Measurements from ENCODE around the gene RBM5. TPM values are rescaled to one million over a fixed set of nuclear protein-coding genes. Genes with fewer than 3 reads are reported as not detected.
A peak's percentile ranks its signal among the peaks of the same experiment; 100 is the strongest.

The RBM5 gene
- total RNA-seq, 4 donors from 2014 or later: 229 to 286 (median 260) TPM

DNA sequence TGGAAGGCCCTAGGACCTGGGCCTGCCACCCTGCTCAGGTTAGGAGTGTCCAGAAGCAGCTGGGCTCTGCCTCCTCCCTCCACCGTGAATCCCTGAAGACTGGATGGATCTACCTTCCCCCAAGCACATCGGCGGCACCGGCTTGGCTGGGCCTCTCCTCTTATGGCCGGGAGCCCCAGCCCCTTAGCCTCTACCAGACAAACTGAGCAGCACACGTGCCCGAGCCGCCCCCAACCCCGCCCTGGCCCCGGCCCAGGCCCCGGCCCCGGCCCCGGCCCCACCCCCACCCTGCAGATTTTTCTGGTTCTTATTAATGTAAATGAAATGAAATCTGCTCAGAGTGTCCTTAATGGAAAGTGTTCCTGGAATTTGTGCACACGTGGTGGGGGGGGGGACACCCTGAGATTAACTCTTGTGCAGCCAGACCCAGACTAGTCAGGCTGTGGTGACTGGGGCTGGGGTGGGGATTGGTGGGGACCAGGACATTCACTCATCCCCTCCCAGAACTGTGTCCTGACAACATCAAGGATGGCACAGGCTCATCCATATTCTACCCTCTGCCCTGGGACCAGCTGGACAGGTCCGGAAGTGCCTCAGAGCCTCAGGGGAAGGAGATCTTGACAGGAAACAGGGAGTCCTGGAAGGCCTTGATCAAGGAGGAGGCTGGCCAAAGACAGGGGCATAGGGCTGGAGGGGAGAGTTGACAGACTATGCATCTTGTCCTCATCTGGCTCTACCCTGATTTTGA is 35.5 kb downstream of the RBM5 start:
- Histone ChIP-seq H3K4me1 (peaks cover 0 to 57% (median 7%) of the 10 kb centered on the region in 4 donors), H3K27ac (no peak overlapping the region), H3K9me3 (no peaks in the 10 kb centered on the region), H3K36me3 (peaks cover 0 to 23% (median 0%) of the 10 kb centered on the region in 3 donors), H3K4me3 (no peak overlapping the region), H3K27me3 (no peaks in the 10 kb centered on the region)
- TF ChIP-seq POLR2A (IDR thresholded peaks at IDR 0.05) (no peak), EP300 (IDR thresholded peaks at IDR 0.05) (no peak)
- 36 to 38% methylated on average over 15 of the region's 15 CpGs for WGBS, 2 donors
- no peak for DNase-seq (ENCODE audit: low spot score in 2 of 2)

DNA sequence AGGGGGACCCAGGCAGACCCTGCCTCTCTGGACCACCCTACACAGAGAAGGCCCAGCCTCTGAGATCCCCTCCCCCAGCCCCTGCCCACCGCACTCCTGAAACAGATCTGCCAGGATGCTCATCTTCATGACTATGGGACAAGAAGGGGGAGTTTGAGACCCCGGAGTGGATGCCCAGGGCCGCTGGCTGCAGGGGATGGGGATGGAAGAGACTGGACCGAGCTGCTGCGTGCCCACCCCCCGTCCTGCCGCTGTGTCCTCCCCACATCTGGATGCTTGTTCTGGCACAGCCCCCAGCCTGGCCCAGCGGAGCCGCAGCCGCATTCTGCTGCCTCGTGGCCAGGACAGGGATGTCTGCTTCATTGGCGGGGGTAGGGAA is 36.1 kb downstream of the RBM5 start:
- no peak overlapping the region for H3K4me3 ChIP-seq
- H3K9me3 ChIP-seq: no peaks in the 10 kb centered on the region
- WGBS, 2 donors: 25 to 29% methylated on average over 12 of the region's 12 CpGs
- H3K4me1 ChIP-seq: peaks cover 0 to 57% (median 7%) of the 10 kb centered on the region in 4 donors
- no peak overlapping the region for H3K27ac ChIP-seq
- peaks cover 0 to 18% (median 0%) of the 10 kb centered on the region in 3 donors for H3K36me3 ChIP-seq
- H3K27me3 ChIP-seq: no peaks in the 10 kb centered on the region
- DNase-seq (ENCODE audit: low spot score in 2 of 2): no peak
- TF ChIP-seq, protein P1, sequence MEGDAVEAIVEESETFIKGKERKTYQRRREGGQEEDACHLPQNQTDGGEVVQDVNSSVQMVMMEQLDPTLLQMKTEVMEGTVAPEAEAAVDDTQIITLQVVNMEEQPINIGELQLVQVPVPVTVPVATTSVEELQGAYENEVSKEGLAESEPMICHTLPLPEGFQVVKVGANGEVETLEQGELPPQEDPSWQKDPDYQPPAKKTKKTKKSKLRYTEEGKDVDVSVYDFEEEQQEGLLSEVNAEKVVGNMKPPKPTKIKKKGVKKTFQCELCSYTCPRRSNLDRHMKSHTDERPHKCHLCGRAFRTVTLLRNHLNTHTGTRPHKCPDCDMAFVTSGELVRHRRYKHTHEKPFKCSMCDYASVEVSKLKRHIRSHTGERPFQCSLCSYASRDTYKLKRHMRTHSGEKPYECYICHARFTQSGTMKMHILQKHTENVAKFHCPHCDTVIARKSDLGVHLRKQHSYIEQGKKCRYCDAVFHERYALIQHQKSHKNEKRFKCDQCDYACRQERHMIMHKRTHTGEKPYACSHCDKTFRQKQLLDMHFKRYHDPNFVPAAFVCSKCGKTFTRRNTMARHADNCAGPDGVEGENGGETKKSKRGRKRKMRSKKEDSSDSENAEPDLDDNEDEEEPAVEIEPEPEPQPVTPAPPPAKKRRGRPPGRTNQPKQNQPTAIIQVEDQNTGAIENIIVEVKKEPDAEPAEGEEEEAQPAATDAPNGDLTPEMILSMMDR (IDR thresholded peaks at IDR 0.05): no peak
- no peak for TF ChIP-seq POLR2A (IDR thresholded peaks at IDR 0.05)
- TF ChIP-seq EP300 (IDR thresholded peaks at IDR 0.05): no peak

GRCh38 chr3:50125541-50126286 is 37.0 kb downstream of the RBM5 start:
- no peak for DNase-seq (ENCODE audit: low spot score in 2 of 2)
- no peak overlapping the region for H3K4me3 ChIP-seq
- no peak overlapping the region for H3K27ac ChIP-seq
- no peak for TF ChIP-seq EP300 (IDR thresholded peaks at IDR 0.05)
- TF ChIP-seq POLR2A (IDR thresholded peaks at IDR 0.05): no peak
- TF ChIP-seq, protein P1 (IDR thresholded peaks at IDR 0.05): no peak
- no peaks in the 10 kb centered on the region for H3K27me3 ChIP-seq
- H3K4me1 ChIP-seq: peaks cover 0 to 57% (median 7%) of the 10 kb centered on the region in 4 donors
- H3K36me3 ChIP-seq: peaks cover 0 to 8% (median 0%) of the 10 kb centered on the region in 3 donors
- no peaks in the 10 kb centered on the region for H3K9me3 ChIP-seq
- 61 to 69% methylated on average over 7 to 9 of the region's 9 CpGs for WGBS, 2 donors

- no peak for DNase-seq (ENCODE audit: low spot score in 2 of 2)
- H3K36me3 ChIP-seq: no peaks in the 10 kb centered on the region
- H3K9me3 ChIP-seq: no peaks in the 10 kb centered on the region
- H3K4me3 ChIP-seq: no peak overlapping the region
- peak overlapping the region in 1 of 4 donors; percentile 45 for H3K27ac ChIP-seq
- TF ChIP-seq EP300 (IDR thresholded peaks at IDR 0.05) (no peak), POLR2A (IDR thresholded peaks at IDR 0.05) (no peak)
- TF ChIP-seq, protein P1 (IDR thresholded peaks at IDR 0.05): no peak
- H3K27me3 ChIP-seq: no peaks in the 10 kb centered on the region
- WGBS, 2 donors: 35 to 47% methylated on average over 11 to 16 of the region's 16 CpGs
- peaks cover 0 to 54% (median 7%) of the 10 kb centered on the region in 4 donors for H3K4me1 ChIP-seq
Observed at GRCh38 chr3:50126287-50127211, 37.8 kb downstream of the RBM5 start.

DNA sequence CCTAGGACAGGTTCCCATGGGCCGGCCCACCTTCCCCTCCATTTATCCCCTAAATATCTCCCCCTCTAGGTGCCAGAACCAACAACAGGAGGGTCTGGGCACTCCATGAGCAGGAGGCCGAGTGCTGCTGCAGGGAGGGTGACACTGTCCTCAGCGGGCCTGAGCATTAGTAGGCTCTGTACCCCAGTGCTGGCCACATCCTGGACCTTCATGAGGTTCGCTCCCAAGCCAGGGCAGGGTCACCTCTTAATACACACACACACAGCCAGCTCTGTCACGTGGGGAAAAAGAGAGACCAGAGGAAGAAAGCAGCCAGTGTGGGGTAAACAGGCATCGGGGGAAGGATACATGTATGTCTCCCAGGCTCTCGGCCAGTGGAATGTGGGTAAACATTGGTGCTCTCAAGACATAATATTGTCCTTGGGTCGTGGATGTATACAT is 38.6 kb downstream of the RBM5 start:
- Histone ChIP-seq H3K27me3 (no peaks in the 10 kb centered on the region), H3K27ac (no peak overlapping the region), H3K36me3 (no peaks in the 10 kb centered on the region), H3K4me1 (peaks cover 0 to 46% (median 7%) of the 10 kb centered on the region in 4 donors), H3K9me3 (no peaks in the 10 kb centered on the region), H3K4me3 (no peak overlapping the region)
- no peak for DNase-seq (ENCODE audit: low spot score in 2 of 2)
- WGBS, 2 donors: 70% methylated on average over 8 of the region's 8 CpGs
- TF ChIP-seq, protein P1 (IDR thresholded peaks at IDR 0.05): no peak
- TF ChIP-seq POLR2A (IDR thresholded peaks at IDR 0.05) (no peak), EP300 (IDR thresholded peaks at IDR 0.05) (no peak)
